GM23338 (cell line): Measurements from ENCODE around the gene NPAS3.

ENCODE experiments used
- EZH2 ChIP-seq: fragments of 200-600 bp; sonication (generic); IDR thresholded peaks from one replicate; pipeline ENCODE4 v1.8.0; 2017; ENCODE audit warnings: antibody characterized with exemption, mild to moderate bottlenecking, low read depth; ENCODE audit not compliant: unreplicated experiment
- POLR2AphosphoS5 ChIP-seq: IDR thresholded peaks from 2 replicates; pipeline ENCODE4 v1.6.1; 2016; ENCODE audit warnings: antibody characterized with exemption, low read depth
- TF ChIP-seq, protein P1 (sequence below), 2 experiments: fragments of 200-600 bp in 1 of 2; sonication (generic) in 1 of 2; conservative IDR thresholded peaks; 2 replicates each; pipeline versions ENCODE4 v1.5.1 to v1.6.1; 2016 to 2017; ENCODE audit warnings: antibody characterized with exemption in 2 of 2, low read depth in 2 of 2, mild to moderate bottlenecking in 2 of 2, moderate library complexity in 1 of 2

DNA sequence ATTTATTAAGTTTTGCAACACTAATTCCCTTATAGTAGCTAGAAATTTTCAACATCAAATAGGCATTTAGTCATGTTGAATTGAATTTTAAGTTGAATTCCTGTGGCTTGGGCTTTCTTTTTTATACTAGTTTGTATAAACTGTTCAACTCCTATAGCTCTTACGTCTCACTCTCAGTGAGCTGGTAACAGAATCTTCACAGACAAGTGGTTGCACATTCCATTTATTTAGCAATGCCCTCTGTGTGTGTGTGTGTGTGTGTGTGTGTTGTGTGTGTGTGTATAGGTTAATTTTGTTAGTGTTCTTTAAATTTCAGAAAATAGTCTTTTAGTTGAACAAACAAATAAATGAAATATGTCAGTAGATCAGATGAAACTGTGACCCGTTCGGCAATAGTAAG, 425.0 kb downstream of the NPAS3 start:
- TF ChIP-seq, protein P1, sequence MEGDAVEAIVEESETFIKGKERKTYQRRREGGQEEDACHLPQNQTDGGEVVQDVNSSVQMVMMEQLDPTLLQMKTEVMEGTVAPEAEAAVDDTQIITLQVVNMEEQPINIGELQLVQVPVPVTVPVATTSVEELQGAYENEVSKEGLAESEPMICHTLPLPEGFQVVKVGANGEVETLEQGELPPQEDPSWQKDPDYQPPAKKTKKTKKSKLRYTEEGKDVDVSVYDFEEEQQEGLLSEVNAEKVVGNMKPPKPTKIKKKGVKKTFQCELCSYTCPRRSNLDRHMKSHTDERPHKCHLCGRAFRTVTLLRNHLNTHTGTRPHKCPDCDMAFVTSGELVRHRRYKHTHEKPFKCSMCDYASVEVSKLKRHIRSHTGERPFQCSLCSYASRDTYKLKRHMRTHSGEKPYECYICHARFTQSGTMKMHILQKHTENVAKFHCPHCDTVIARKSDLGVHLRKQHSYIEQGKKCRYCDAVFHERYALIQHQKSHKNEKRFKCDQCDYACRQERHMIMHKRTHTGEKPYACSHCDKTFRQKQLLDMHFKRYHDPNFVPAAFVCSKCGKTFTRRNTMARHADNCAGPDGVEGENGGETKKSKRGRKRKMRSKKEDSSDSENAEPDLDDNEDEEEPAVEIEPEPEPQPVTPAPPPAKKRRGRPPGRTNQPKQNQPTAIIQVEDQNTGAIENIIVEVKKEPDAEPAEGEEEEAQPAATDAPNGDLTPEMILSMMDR (conservative IDR thresholded peaks at IDR 0.05; ENCODE audit: low read depth in 2 of 2), result no peak
- TF ChIP-seq EZH2, result no peak
- TF ChIP-seq POLR2AphosphoS5, result no peak
